ENCODE results near the gene KDM4B.

DNA sequence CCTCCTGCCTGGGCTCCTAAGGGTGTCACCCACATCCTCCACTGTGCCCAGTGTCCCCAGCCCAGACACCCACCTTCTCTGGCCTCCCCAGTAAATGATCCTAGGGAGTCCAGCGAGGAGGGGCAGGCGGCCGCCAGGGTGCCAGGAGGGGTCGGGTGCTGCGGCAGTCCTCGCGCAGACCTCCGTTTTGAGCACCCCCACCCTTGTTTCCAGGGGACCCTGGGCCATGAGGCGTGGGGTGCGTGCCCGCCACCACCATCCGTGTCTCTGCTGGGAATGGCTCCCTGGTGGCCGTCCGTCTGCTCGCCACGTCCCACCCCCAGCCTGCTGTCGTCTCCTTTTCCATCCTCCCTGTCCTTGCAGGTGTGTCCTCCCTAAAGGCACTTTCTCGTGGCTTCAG lies 133.0 kb downstream of the KDM4B start:
- TF ChIP-seq, protein P1, sequence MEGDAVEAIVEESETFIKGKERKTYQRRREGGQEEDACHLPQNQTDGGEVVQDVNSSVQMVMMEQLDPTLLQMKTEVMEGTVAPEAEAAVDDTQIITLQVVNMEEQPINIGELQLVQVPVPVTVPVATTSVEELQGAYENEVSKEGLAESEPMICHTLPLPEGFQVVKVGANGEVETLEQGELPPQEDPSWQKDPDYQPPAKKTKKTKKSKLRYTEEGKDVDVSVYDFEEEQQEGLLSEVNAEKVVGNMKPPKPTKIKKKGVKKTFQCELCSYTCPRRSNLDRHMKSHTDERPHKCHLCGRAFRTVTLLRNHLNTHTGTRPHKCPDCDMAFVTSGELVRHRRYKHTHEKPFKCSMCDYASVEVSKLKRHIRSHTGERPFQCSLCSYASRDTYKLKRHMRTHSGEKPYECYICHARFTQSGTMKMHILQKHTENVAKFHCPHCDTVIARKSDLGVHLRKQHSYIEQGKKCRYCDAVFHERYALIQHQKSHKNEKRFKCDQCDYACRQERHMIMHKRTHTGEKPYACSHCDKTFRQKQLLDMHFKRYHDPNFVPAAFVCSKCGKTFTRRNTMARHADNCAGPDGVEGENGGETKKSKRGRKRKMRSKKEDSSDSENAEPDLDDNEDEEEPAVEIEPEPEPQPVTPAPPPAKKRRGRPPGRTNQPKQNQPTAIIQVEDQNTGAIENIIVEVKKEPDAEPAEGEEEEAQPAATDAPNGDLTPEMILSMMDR (IDR thresholded peaks at IDR 0.05; ENCODE audit: low read depth, low read length, missing input control), result no peak
- TF ChIP-seq NR2F2 (IDR thresholded peaks at IDR 0.05) (no peak), SP1 (IDR thresholded peaks at IDR 0.05) (no peak), JUND (IDR thresholded peaks at IDR 0.05) (no peak), GABPA (IDR thresholded peaks at IDR 0.05 in 1 of 2, conservative IDR thresholded peaks at IDR 0.05 in 1 of 2) (no peak)
- TF ChIP-seq, protein P2, sequence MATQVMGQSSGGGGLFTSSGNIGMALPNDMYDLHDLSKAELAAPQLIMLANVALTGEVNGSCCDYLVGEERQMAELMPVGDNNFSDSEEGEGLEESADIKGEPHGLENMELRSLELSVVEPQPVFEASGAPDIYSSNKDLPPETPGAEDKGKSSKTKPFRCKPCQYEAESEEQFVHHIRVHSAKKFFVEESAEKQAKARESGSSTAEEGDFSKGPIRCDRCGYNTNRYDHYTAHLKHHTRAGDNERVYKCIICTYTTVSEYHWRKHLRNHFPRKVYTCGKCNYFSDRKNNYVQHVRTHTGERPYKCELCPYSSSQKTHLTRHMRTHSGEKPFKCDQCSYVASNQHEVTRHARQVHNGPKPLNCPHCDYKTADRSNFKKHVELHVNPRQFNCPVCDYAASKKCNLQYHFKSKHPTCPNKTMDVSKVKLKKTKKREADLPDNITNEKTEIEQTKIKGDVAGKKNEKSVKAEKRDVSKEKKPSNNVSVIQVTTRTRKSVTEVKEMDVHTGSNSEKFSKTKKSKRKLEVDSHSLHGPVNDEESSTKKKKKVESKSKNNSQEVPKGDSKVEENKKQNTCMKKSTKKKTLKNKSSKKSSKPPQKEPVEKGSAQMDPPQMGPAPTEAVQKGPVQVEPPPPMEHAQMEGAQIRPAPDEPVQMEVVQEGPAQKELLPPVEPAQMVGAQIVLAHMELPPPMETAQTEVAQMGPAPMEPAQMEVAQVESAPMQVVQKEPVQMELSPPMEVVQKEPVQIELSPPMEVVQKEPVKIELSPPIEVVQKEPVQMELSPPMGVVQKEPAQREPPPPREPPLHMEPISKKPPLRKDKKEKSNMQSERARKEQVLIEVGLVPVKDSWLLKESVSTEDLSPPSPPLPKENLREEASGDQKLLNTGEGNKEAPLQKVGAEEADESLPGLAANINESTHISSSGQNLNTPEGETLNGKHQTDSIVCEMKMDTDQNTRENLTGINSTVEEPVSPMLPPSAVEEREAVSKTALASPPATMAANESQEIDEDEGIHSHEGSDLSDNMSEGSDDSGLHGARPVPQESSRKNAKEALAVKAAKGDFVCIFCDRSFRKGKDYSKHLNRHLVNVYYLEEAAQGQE (IDR thresholded peaks at IDR 0.05), result no peak
